C4-2B (cell line): ENCODE data around the gene ALOXE3.

Experiments
- H3K27ac ChIP-seq: fragments of 450-650 bp; 2 replicates; pipeline ENCODE4 v1.5.1; 2017
- CTCF ChIP-seq: fragments of 450-650 bp; conservative IDR thresholded peaks from 2 replicates; pipeline ENCODE4 v1.5.1; 2017; ENCODE audit warnings: mild to moderate bottlenecking
- ZFX ChIP-seq: fragments of 450-650 bp; IDR thresholded peaks from 2 replicates; pipeline ENCODE4 v1.6.1; 2017

Gene ALOXE3

DNA sequence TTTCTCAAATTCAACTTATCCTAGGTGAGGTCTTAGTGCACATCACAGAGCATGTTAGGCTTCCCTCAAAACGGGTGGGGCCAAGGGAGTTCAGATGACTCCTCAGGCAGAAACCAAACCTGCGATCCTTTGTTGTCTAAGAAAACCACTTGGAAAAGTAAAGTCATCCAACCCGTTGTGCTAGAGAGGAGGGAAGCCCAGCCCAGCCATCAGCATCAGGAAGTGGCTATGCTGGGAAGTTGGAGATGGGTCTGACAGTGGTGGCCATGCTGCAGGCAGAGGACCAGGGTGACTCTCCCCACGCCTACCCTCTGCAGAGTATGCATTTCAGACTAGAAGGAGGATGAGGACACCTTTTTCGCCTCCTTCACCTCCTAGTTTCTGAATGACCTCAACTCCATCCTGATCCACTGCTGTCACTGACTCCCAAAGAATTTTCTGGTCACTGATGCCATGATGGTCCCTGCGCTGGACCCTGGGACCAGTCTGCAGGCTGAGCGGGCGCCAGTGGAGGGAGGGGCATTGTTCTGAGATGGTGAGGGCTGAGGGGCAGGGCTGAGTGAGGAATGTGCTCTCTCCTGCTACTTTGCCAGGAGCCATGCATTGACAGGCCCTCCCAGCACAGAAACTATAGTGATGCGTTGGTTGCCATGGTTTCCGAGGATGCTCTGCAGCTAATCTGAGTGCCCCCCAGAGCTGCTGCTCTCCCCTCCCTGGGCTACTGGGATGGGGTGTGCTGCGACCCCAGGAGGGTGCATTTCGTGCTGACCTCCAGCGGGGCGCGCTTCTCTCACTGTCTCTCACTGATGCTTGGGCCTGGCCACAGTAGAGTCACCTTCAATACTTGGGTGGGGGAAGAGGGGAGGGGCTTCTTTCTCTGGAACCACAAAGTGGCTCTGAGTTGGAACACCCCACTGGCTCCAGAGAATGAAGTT, 51.2 kb downstream of the ALOXE3 start:
- peak overlapping the region; percentile 51 for H3K27ac ChIP-seq
- TF ChIP-seq ZFX (no peak), CTCF (no peak)

GRCh38 chr17:8064561-8065019, 53.7 kb downstream of the ALOXE3 start:
- TF ChIP-seq ZFX (no peak), CTCF (no peak)
- peak overlapping the region; percentile 51 for H3K27ac ChIP-seq

DNA sequence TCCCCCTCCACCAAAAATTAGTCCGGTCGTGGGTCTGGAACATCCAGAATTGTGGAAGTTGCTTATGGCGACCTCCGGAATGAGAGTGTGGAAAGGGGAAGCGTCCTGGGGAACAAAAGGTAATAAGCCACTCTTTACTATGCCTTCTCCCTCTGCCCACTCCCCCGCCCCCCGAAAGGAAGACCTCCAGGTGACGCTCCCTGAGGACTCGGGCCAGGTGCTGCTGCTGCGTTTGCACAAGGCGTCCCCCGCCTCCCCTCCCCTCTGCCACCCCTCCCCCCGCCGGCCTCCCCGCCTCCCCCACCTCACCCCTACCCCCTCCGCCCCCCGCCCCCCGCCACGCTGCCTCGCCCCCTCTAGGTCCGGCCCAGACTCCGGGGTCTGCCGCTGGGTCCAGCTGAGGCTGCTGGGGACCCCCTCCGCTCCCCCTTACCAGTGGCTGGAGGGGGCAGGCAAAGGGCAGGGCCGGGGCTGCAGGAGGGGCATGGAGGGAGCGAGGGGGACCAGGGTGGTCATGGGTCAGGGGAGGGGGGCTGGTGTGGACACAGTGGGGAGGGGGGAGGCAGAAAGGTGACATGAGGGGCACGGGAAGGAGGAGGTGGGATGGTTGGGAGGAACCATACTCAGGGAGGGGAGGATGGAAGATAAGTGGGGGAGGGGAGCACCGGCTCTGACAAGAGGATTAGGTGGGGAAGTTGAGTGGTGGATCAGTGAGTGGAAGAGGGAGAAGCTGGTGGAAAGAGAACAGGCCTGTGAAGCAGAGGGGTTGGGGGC, 54.4 kb downstream of the ALOXE3 start:
- no peak for TF ChIP-seq ZFX
- no peak for TF ChIP-seq CTCF
- H3K27ac ChIP-seq: peak overlapping the region; percentile 51

- TF ChIP-seq CTCF (no peak), ZFX (no peak)
- peak overlapping the region; percentile 66; the same call in 1 of the 2 replicates for H3K27ac ChIP-seq
Observed at GRCh38 chr17:8062807-8063483, 55.4 kb downstream of the ALOXE3 start.

DNA sequence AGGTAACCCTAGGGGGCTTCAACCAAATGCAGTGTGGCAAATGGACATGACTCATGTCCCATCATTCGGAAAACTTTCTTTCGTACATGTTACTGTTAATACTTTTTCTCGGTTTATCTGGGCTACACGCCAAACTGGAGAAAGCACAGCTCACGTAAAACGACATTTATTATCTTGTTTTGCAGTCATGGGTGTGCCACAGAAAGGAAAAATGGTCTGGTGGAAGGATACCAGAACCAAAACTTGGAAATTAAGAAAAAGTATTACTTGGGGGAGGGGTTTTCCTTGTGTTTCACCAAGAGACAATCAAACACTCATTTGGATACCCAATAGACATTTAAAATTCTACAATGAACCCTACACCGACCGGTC, 55.9 kb downstream of the ALOXE3 start:
- TF ChIP-seq CTCF (no peak), ZFX (no peak)
- H3K27ac ChIP-seq: peak overlapping the region; percentile 66; the same call in 1 of the 2 replicates

DNA sequence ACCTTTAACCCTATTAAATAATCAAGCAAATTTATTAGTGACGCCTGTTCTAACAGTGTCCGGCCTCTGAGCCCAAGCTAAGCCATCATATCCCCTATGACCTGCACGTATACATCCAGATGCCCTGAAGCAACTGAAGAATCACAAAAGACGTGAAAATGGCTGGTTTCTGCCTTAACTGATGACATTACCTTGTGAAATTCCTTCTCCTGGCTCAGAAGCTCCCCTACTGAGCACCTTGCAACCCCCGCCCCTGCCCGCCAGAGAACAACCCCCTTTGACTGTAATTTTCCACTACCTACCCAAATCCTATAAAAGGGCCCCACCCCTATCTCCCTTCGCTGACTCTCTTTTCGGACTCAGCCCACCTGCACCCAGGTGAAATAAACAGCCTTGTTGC, 56.5 kb downstream of the ALOXE3 start:
- peak overlapping the region; percentile 66 for H3K27ac ChIP-seq

GRCh38 chr17:8060274-8060673, 58.0 kb downstream of the ALOXE3 start:
- no peak for TF ChIP-seq ZFX
- TF ChIP-seq CTCF: peak; percentile 85
- H3K27ac ChIP-seq: peak overlapping the region; percentile 100; the same call in 1 of the 2 replicates
